Smooth muscle cell (in vitro differentiated cells): Measurements from ENCODE around the gene ITGA7. TPM values are rescaled to one million over a fixed set of nuclear protein-coding genes. Genes with fewer than 3 reads are reported as not detected.

Experiments used
- DNase-seq: peaks from one replicate; lab custom pipeline; 2025; ENCODE audit not compliant: unreplicated experiment; lab: John Stamatoyannopoulos, UW
- H2AFZ ChIP-seq: fragments of 200-600 bp; sonication (generic); 2 replicates; pipeline ENCODE4 v1.6.0; 2016; ENCODE audit warnings: antibody characterized with exemption, low read depth, mild to moderate bottlenecking
- H3F3A ChIP-seq: fragments of 200-600 bp; sonication (generic); 2 replicates; pipeline ENCODE4 v1.6.0; 2017; ENCODE audit warnings: antibody characterized with exemption, low read depth
- H3K27ac ChIP-seq: fragments of 200-600 bp; sonication (generic); 2 replicates; pipeline ENCODE4 v1.5.1; 2016; ENCODE audit warnings: low read depth, mild to moderate bottlenecking
- H3K27me3 ChIP-seq: fragments of 200-600 bp; sonication (generic); 2 replicates; pipeline ENCODE4 v1.6.1; 2016; ENCODE audit warnings: low read depth, mild to moderate bottlenecking
- H3K36me3 ChIP-seq: fragments of 200-600 bp; sonication (generic); 2 replicates; pipeline ENCODE4 v1.5.1; 2016; ENCODE audit warnings: low read depth
- H3K4me1 ChIP-seq: fragments of 200-600 bp; sonication (generic); 2 replicates; pipeline ENCODE4 v1.5.1; 2016; ENCODE audit warnings: low read depth
- H3K4me2 ChIP-seq: fragments of 200-600 bp; sonication (generic); 2 replicates; pipeline ENCODE4 v1.6.0; 2016; ENCODE audit warnings: mild to moderate bottlenecking
- H3K4me3 ChIP-seq: fragments of 200-600 bp; sonication (generic); 2 replicates; pipeline ENCODE4 v1.5.1; 2016; ENCODE audit warnings: mild to moderate bottlenecking
- H3K79me2 ChIP-seq: fragments of 200-600 bp; sonication (generic); 2 replicates; pipeline ENCODE4 v1.6.0; 2016; ENCODE audit warnings: low read depth, mild to moderate bottlenecking
- H3K9ac ChIP-seq: fragments of 200-600 bp; sonication (generic); 2 replicates; pipeline ENCODE4 v1.6.0; 2016; ENCODE audit warnings: low read depth
- H3K9me3 ChIP-seq: fragments of 200-600 bp; sonication (generic); replicated peaks from 2 replicates; pipeline ENCODE4 v1.5.1; 2016; ENCODE audit warnings: low read depth
- H4K20me1 ChIP-seq: fragments of 200-600 bp; sonication (generic); 2 replicates; pipeline ENCODE4 v1.6.0; 2016; ENCODE audit warnings: low read depth
- CTCF ChIP-seq: fragments of 200-600 bp; sonication (generic); IDR thresholded peaks from 2 replicates; pipeline ENCODE4 v1.5.1; 2017; ENCODE audit warnings: borderline replicate concordance, mild to moderate bottlenecking, antibody characterized with exemption; ENCODE audit not compliant: insufficient read depth, poor library complexity, severe bottlenecking
- WGBS: methylation state at CpG from one replicate; pipeline ENCODE4 v1.1.7; 2016; ENCODE audit warnings: low lambda C conversion rate; 5-methylcytosine and 5-hydroxymethylcytosine counted together
- polyA plus RNA-seq: library from polyadenylated mRNA; unstranded; fragments of >200 nt; fragmentation: Nextera tagmentation; extraction: Ambion mirVana; gene quantifications from 2 replicates; pipeline ENCODE4 v1.2.1, GENCODE V29; 2016
- total RNA-seq: library from RNA; depleted of rRNA; stranded (reverse); fragments of >200 nt; gene quantifications from 2 replicates; pipeline ENCODE4 v1.2.3, GENCODE V29; 2014

Gene ITGA7
- total and polyA plus RNA-seq, 2 experiments from 2014 or later: 0.90 to 1.1 TPM

- Histone ChIP-seq H3F3A (peaks cover 12% of the 10 kb centered on the region), H3K9me3 (no peaks in the 10 kb centered on the region), H3K27ac (peak overlapping the region; percentile 70), H2AFZ (peak overlapping the region; percentile 87), H3K36me3 (no peaks in the 10 kb centered on the region), H3K4me3 (peak overlapping the region; percentile 80), H3K4me1 (peaks cover 39% of the 10 kb centered on the region), H3K79me2 (no peaks in the 10 kb centered on the region), H3K9ac (peak overlapping the region; percentile 56), H3K27me3 (no peaks in the 10 kb centered on the region), H3K4me2 (peak overlapping the region; percentile 86), H4K20me1 (peaks cover 30% of the 10 kb centered on the region)
- 5% methylated on average over 1 of the region's 3 CpGs for WGBS
- no peak for DNase-seq
- no peak for TF ChIP-seq CTCF
Observed at GRCh38 chr12:55741931-55742680, 34.4 kb upstream of the ITGA7 start.

DNA sequence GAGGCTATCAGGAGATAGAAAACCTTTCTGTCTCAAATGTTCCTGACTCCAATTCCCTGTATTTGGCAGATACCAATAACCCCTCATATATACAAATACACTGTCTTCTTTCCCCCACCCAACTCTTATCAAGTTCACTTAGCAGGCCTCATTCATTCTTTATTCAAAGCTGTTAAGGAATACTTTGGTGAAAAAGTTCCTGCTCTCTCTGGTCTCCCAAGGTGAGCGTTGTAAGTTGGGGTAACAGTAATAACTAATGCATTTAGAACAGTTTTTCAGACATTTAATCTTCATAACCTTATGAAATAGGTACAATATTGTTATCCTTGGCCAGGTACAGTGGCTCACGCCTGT is 31.3 kb upstream of the ITGA7 start:
- no peaks in the 10 kb centered on the region for H4K20me1 ChIP-seq
- no peaks in the 10 kb centered on the region for H3K79me2 ChIP-seq
- peak overlapping the region; percentile 70 for H3K4me3 ChIP-seq
- H3K9me3 ChIP-seq: no peaks in the 10 kb centered on the region
- no peak overlapping the region for H3K27ac ChIP-seq
- no peaks in the 10 kb centered on the region for H3K36me3 ChIP-seq
- peak overlapping the region; percentile 91 for H3K4me2 ChIP-seq
- no peak overlapping the region for H3K9ac ChIP-seq
- no peak overlapping the region for H2AFZ ChIP-seq
- no peak for TF ChIP-seq CTCF
- no peaks in the 10 kb centered on the region for H3K27me3 ChIP-seq
- H3K4me1 ChIP-seq: peaks cover 17% of the 10 kb centered on the region
- 88% methylated on average over 2 of the region's 2 CpGs for WGBS
- H3F3A ChIP-seq: peaks cover 13% of the 10 kb centered on the region
- DNase-seq: no peak

DNA sequence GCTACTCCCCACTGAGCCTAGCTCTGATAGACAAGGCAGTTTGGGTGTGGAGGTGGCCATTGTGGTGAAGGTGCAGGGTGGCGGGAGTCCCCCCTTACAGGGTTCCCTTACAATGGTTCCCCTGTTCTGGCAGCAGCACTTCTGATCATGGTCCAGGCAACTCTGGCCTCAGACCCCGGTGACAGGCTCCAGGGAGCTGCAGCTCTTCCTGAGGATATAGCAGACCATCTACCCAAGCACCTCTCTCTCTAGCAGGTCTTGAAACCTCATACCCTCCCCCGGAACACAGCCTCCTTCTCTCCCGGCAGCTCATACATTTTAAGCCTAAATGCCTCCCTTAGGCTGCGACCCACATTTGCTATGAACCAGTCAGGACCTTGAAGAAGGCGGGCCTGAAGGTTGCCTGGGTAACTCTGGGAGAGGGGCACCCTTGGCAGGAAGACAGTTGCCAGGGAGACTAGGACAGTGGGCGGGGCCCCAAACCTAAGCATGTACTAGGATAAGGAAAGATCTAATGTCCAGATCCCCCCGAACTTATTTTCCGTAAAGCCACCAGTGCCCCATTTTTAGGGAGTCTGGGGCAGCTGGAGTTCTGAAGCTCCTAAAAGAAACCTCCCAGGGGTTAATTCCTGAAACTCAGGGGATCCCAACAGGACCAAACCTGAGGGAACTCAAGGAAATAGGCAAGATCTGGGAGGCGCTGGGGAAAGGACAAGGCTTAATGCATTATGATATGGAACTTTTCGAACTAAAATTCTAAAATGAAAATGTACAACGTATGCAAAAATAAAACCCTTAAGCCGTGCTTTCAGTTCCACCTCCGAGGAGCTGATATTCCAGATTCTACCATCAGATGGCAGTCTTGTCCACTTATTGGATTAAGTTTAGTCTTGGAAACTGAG is 30.7 kb upstream of the ITGA7 start:
- Histone ChIP-seq H3K27ac (peak overlapping the region; percentile 48), H3K9me3 (no peaks in the 10 kb centered on the region), H3K79me2 (no peaks in the 10 kb centered on the region), H3K27me3 (no peaks in the 10 kb centered on the region), H3K4me1 (peaks cover 17% of the 10 kb centered on the region), H3F3A (peaks cover 13% of the 10 kb centered on the region), H3K9ac (peak overlapping the region; percentile 49), H4K20me1 (no peaks in the 10 kb centered on the region), H2AFZ (peak overlapping the region; percentile 81), H3K4me3 (peak overlapping the region; percentile 70), H3K36me3 (no peaks in the 10 kb centered on the region), H3K4me2 (peak overlapping the region; percentile 91)
- peak; percentile 51 for DNase-seq
- TF ChIP-seq CTCF: peak; percentile 86
- WGBS: 3% methylated on average over 14 of the region's 14 CpGs
